Muscle layer of colon (tissue), 2 donors: ENCODE data around the gene SIL1.

Source experiments
- H3K27ac ChIP-seq: one replicate; pipeline ENCODE4 v1.7.0; 2013; ENCODE audit warnings: low read depth, mild to moderate bottlenecking, low read length, moderate library complexity
- H3K27me3 ChIP-seq, 2 donors: one replicate each; pipeline ENCODE4 v1.7.0; 2013; ENCODE audit warnings: low read length in 2 of 2, mild to moderate bottlenecking in 2 of 2; ENCODE audit not compliant: insufficient read depth in 2 of 2, control insufficient read depth in 1 of 2
- H3K36me3 ChIP-seq: one replicate; pipeline ENCODE4 v1.7.0; 2013; ENCODE audit warnings: mild to moderate bottlenecking, low read length; ENCODE audit not compliant: insufficient read depth
- H3K4me1 ChIP-seq: one replicate; pipeline ENCODE4 v1.7.0; 2013; ENCODE audit warnings: mild to moderate bottlenecking, low read length; ENCODE audit not compliant: insufficient read depth
- H3K4me3 ChIP-seq, 2 donors: one replicate each; pipeline ENCODE4 v1.7.0; 2013; ENCODE audit warnings: low read length in 2 of 2, low read depth in 1 of 2, mild to moderate bottlenecking in 1 of 2, moderate library complexity in 1 of 2
- H3K9ac ChIP-seq: one replicate; pipeline ENCODE4 v1.7.0; 2013; ENCODE audit warnings: low read length
- H3K9me3 ChIP-seq: one replicate; pipeline ENCODE4 v1.7.0; 2013; ENCODE audit warnings: mild to moderate bottlenecking, low read length
- donor health status: abdominal sarcoma.
- donor health status: Adenocarcinoma of cecum.

Gene SIL1

DNA sequence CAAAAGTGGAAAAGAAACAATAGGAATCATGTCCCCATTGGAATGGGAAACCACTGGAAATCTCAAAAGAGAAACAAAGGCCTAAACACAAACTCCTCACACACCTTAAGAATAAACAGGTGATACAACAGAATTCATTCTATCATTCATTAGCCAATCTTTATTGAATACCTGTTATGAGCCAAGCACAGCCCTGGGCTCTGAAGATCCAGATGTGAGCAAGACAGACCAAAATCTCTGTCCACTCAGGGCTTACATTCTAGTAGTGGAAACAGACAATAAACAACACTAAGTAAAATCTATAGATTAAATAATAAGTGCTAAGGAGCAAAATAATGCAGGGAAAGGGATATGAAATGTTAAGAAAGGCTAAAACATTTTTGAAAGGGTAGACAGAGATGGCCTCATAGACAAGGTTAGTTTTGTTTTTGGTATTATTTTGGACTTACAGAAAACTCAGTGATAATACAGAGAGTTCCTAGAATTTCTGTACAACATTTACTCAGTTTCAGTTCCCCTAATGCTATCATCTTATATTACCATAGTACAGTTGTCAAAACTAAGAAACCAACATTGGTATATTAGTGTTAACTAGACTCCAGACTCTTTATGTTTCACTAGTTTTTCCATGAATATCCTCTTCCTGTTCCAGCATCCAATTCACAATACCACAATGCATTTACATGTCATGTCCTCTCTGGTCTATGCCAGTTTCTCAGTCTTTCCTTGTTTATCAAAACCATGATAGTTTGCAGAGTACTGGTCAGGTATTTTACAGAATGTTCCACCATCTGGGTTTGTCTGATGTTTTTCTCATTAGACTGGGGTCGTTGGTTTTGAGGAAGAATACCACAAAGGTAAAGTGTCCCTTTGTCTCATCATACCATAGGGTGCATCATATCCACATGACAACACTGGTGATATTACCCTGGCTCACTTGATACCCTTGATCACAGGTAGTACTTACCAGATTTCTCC is 103.7 kb downstream of the SIL1 start:
- H3K4me3 ChIP-seq: no peak overlapping the region
- H3K9ac ChIP-seq: no peak overlapping the region
- no peak overlapping the region for H3K27ac ChIP-seq
- peaks cover 8% of the 10 kb centered on the region for H3K4me1 ChIP-seq
- H3K36me3 ChIP-seq: no peaks in the 10 kb centered on the region
- H3K9me3 ChIP-seq: no peaks in the 10 kb centered on the region
- H3K27me3 ChIP-seq: no peaks in the 10 kb centered on the region

DNA sequence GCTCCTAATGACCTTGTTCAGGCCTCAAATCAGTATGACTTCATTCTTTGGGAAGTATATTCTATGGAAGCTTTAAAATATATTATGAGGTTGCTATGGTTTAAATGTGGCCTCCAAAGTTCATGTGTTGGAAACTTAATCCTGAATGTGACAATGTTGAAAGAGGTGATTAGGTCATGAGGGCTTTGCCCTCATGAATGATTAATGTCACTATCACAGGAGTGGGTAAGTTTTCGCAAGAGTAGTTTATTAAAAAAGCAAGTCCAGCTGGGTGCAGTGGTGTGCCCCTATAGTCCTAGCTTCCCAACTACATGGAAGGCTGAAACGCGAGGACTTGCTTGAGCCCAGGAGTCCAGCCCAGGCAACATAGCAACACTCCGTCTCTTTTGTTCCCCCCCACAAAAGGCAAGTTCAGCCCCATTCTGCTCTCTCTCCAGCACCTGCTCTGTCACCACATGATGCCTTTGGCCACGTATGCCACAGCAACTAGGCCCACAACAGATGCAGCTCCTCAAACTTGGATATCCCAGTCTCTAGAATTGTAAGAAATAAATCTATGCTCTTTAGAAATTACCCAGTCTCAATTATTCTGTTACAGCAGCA is 105.3 kb downstream of the SIL1 start:
- no peak overlapping the region for H3K4me3 ChIP-seq
- H3K36me3 ChIP-seq: no peaks in the 10 kb centered on the region
- no peaks in the 10 kb centered on the region for H3K27me3 ChIP-seq
- H3K9ac ChIP-seq: no peak overlapping the region
- no peaks in the 10 kb centered on the region for H3K9me3 ChIP-seq
- no peak overlapping the region for H3K27ac ChIP-seq
- H3K4me1 ChIP-seq: peaks cover 18% of the 10 kb centered on the region

DNA sequence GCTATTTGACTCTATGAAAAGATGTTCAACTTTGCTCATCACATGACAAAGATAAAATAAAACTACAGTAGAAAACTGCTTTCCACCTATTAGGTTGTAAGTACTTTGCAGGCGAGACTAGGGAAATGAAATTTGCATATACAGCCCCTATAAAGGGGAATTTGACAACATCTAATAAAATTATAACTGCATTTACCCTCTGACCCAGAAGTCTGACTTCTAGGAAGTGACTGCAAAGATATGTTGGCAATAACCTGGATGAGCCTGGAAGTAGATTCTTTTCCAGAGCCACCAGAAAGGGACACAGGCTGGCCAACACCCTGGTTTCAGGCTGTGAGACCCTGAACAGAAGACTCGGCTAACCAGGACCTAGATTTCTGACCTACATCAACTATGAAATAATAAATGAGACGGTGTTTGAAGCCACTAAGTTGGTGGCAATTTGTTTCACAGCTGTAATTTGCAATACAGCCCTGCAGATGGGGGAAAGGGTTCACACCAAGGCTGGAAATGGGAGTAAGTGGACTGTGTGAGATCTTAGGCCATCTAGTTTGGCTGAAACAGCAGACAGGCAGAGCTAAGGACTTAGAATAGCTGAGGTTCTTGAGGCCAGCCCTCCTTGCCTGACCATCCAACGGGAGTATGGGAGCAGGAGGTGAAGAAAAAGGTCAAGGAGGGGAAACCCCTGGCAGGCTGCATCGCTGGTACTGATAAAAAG is 106.6 kb downstream of the SIL1 start:
- no peaks in the 10 kb centered on the region for H3K27me3 ChIP-seq
- peaks cover 18% of the 10 kb centered on the region for H3K4me1 ChIP-seq
- H3K27ac ChIP-seq: no peak overlapping the region
- no peaks in the 10 kb centered on the region for H3K9me3 ChIP-seq
- H3K4me3 ChIP-seq: no peak overlapping the region
- no peaks in the 10 kb centered on the region for H3K36me3 ChIP-seq
- no peak overlapping the region for H3K9ac ChIP-seq

DNA sequence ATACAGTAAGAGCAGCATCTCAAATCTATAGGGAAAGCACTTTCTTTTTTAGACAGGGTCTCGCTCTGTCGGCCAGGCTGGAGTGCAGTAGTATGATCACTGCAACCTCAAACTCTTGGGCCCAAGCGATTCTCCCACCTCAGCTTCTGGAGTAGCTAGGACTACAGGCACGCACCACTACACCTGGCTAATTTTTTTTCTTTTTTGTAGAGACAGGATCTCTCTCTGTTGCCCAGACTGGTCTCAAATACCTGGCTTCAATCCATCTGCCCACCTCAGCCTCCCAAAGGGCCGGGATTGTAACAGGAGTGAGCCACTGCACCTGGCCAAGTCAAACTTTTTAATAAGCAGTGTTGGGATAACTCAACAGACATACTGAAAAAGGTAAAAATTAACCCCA is 107.6 kb downstream of the SIL1 start:
- H3K4me3 ChIP-seq: no peak overlapping the region

DNA sequence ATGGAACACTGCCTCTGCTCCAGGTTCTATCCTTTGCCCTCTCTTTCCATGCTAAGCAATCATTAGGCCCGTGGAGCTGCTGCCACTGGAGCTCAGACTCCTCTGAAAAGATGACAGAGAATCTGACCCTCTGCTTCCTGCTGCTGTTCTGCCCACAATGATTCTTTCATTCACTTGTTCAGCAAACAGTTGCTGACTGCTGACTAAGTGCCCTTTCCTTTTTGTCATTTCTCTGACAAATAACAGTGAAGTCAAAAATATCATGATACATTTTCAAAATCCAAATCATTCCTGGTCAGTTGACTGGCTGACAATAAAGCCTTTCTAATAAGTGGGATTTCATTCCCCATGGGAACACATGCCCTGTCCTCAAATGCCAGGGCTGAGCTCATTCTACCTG is 110.1 kb downstream of the SIL1 start:
- Histone ChIP-seq H3K27ac (no peak overlapping the region), H3K4me3 (no peak overlapping the region), H3K27me3 (no peaks in the 10 kb centered on the region), H3K4me1 (peaks cover 18% of the 10 kb centered on the region), H3K9me3 (no peaks in the 10 kb centered on the region), H3K36me3 (no peaks in the 10 kb centered on the region), H3K9ac (no peak overlapping the region)

More for the DNA sequence above, 107.6 kb downstream of the SIL1 start:
- H3K9me3 ChIP-seq: no peaks in the 10 kb centered on the region
- no peak overlapping the region for H3K27ac ChIP-seq
- H3K9ac ChIP-seq: no peak overlapping the region
- H3K4me1 ChIP-seq: peaks cover 18% of the 10 kb centered on the region
- H3K36me3 ChIP-seq: no peaks in the 10 kb centered on the region
- H3K27me3 ChIP-seq: no peaks in the 10 kb centered on the region

DNA sequence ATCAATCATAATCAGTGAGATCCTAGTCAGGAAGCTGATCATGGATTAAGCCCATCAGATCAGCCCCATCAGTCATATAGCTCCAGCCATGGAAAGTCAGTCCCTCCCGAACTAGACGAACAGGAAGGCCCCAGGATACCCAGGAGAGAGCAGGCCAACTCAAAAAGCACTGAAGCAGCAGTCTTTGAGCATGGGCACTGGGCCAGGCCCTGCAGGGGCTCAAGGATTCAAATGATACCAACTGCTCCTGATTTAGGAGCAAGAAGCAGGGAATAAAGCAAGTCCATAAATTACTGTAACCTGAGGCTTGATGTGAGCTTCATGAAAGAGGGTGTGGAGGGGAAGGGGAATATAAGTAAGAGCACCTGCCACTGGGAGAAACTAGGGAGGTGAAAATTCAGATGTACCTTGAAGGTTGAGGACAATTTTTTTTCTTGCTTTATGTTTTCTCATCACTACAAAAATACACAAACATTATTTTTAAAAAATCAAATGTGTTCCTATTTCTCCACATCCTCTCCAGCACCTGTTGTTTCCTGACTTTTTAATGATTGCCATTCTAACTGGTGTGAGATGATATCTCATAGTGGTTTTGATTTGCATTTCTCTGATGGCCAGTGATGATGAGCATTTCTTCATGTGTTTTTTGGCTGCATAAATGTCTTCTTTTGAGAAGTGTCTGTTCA is 115.2 kb downstream of the SIL1 start:
- Histone ChIP-seq H3K4me3 (no peak overlapping the region), H3K4me1 (peaks cover 6% of the 10 kb centered on the region), H3K27ac (no peak overlapping the region), H3K36me3 (no peaks in the 10 kb centered on the region), H3K27me3 (no peaks in the 10 kb centered on the region), H3K9ac (no peak overlapping the region), H3K9me3 (no peaks in the 10 kb centered on the region)

DNA sequence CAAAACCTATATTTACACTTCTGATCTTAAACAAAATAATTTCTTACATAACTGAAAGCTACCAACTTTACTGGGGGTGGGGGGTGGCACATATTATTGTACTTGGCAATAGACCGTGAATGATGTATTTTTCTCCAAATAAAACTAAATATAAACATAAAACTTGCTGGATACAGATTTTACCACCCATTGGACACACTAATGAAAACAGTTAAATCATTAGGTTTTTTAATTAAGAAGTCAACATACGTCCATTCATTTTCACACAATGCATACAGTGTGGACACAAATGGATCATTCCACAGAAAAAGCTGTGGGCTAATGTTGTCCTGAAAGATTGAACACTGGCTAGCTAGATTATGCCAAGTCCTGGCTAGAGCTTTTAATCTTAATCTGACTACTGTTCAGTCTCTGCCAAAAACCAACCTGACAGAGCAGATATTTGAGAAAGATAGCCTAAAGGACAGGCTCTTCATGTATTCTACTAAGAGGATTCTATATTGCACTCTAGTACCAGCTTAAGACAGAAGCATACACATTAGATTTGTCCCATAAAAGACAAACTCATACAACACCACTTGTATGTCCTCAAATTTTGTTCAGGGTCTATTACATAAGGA is 118.1 kb downstream of the SIL1 start:
- no peaks in the 10 kb centered on the region for H3K36me3 ChIP-seq
- H3K9me3 ChIP-seq: no peaks in the 10 kb centered on the region
- H3K27me3 ChIP-seq: no peaks in the 10 kb centered on the region
- H3K4me1 ChIP-seq: peaks cover 21% of the 10 kb centered on the region
- no peak overlapping the region for H3K27ac ChIP-seq
- no peak overlapping the region for H3K4me3 ChIP-seq
- H3K9ac ChIP-seq: no peak overlapping the region

DNA sequence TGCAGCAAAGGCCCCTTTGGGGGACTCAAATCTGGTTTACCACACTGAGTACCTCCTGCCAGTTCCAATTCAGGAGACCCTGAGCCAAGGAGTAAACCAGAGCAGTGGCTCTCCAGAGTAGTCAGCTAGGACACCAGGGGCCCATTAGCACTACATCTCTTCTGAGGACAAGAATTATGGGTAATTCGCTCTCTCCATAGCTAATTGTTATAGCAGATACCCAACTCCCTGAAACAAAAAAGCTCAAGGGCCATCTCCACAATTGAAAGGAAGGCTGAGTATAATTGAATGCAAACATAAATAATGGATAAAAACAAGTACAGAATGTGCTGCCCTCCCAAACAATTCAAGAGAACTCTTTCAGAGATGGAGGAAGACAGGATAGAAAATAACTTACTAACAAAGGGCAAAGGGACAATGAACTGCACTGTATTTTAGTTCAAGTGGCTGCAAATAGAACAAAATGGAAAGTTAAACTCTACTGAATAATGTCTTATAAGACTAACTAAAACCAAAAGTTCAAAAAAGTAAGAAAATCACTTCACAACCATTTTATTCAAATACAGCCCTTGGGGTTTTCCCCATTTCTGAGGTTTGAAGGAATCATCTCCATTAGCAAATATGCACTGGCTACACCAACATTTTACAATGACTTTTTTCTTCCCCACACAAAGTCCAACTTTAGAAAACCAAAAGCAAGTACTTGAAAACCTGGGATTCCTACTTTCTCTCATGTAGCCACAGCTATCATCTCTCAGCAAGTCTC is 118.8 kb downstream of the SIL1 start:
- Histone ChIP-seq H3K27me3 (no peaks in the 10 kb centered on the region), H3K4me1 (peaks cover 24% of the 10 kb centered on the region), H3K9me3 (no peaks in the 10 kb centered on the region), H3K36me3 (no peaks in the 10 kb centered on the region), H3K27ac (no peak overlapping the region), H3K4me3 (no peak overlapping the region), H3K9ac (no peak overlapping the region)

DNA sequence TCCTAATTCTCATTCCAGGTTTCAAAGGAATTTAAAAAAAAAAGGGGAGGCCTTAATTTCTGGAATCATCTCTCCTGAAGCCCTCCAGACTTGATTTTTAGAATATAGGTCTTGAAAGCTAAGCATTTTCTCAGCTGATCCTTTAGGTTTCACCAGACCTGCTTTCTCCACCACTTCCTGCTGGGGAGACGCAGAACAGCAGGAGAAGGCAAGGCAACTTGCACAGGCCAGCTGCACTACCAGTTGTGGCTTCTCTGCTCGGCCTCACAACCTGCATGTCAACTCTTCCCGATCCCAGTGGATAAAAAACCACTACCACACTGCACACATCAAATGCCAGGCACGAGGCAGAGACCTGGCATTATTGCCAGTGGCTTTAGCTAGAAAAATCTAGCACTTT is 119.8 kb downstream of the SIL1 start:
- Histone ChIP-seq H3K4me1 (peaks cover 24% of the 10 kb centered on the region), H3K4me3 (no peak overlapping the region), H3K27ac (no peak overlapping the region), H3K9me3 (no peaks in the 10 kb centered on the region), H3K9ac (no peak overlapping the region), H3K27me3 (no peaks in the 10 kb centered on the region), H3K36me3 (no peaks in the 10 kb centered on the region)

DNA sequence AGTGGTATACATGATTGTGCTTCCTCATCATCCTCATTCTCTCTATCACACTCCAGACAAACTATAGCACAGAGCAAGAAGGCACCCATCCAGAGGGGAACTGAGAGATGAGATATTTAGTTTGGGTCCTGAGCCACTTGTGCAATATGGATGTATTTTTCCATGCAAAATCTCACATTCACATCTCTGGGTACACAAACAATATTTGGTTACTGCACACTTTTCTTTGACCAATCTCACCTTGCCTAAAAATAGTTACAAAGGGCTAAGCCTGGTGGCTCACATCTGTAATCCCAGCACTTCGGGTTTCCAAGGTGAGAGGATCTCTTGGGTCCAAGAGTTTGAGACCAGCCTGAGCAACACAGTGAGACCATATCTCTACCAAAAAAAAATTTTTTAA is 120.3 kb downstream of the SIL1 start:
- Histone ChIP-seq H3K9me3 (no peaks in the 10 kb centered on the region), H3K4me1 (peaks cover 24% of the 10 kb centered on the region), H3K9ac (no peak overlapping the region), H3K4me3 (no peak overlapping the region), H3K27ac (no peak overlapping the region), H3K27me3 (no peaks in the 10 kb centered on the region), H3K36me3 (no peaks in the 10 kb centered on the region)
